ENCODE results near the gene ARL8A. TPM values are rescaled to one million over a fixed set of nuclear protein-coding genes. Genes with fewer than 3 reads are reported as not detected.

ARL8A gene
- total RNA-seq, 1 donor from 2014 or later: 12.5 TPM

- Histone ChIP-seq H3K4me3 (ENCODE audit: low read length in 3 of 3) (no peak overlapping the region), H3K36me3 (ENCODE audit: control insufficient read depth in 3 of 3, insufficient read depth in 3 of 3, low read length in 3 of 3) (no peaks in the 10 kb centered on the region), H3K4me1 (ENCODE audit: control insufficient read depth in 3 of 3, insufficient read depth in 3 of 3, low read length in 3 of 3) (no peaks in the 10 kb centered on the region), H3K9ac (ENCODE audit: low read depth in 1 of 3, low read length in 3 of 3) (no peak overlapping the region), H3K27me3 (ENCODE audit: control insufficient read depth in 3 of 3, insufficient read depth in 3 of 3, low read length in 3 of 3) (no peaks in the 10 kb centered on the region), H3K9me3 (ENCODE audit: control insufficient read depth in 3 of 3, low read length in 3 of 3) (no peaks in the 10 kb centered on the region), H3K27ac (ENCODE audit: low read depth, low read length) (no peak overlapping the region)
Observed at GRCh38 chr1:202085682-202086373, 58.7 kb downstream of the ARL8A start.

- H3K27me3 ChIP-seq (ENCODE audit: control insufficient read depth in 3 of 3, insufficient read depth in 3 of 3, low read length in 3 of 3): no peaks in the 10 kb centered on the region
- no peak overlapping the region for H3K27ac ChIP-seq (ENCODE audit: low read depth, low read length)
- no peaks in the 10 kb centered on the region for H3K36me3 ChIP-seq (ENCODE audit: control insufficient read depth in 3 of 3, insufficient read depth in 3 of 3, low read length in 3 of 3)
- H3K9me3 ChIP-seq (ENCODE audit: control insufficient read depth in 3 of 3, low read length in 3 of 3): no peaks in the 10 kb centered on the region
- H3K4me3 ChIP-seq (ENCODE audit: low read length in 3 of 3): no peak overlapping the region
- H3K9ac ChIP-seq (ENCODE audit: low read depth in 1 of 3, low read length in 3 of 3): no peak overlapping the region
- no peaks in the 10 kb centered on the region for H3K4me1 ChIP-seq (ENCODE audit: control insufficient read depth in 3 of 3, insufficient read depth in 3 of 3, low read length in 3 of 3)
Observed at GRCh38 chr1:202084791-202085681, 59.5 kb downstream of the ARL8A start.

Small RNA genes lying within 50 kb of the gene (small RNA-seq; reads per million reads assigned to genes)
- not detected for gene CRIP1P3

Other genes with a start within 250 kb of the ARL8A start
- 15.1 TPM for gene LMOD1, start 198.2 kb downstream of the ARL8A start, total RNA-seq
- gene TIMM17A, start 189.2 kb downstream of the ARL8A start, total RNA-seq: 25.1 TPM
- 14.6 TPM for gene RNPEP, start 162.1 kb downstream of the ARL8A start, total RNA-seq
- not detected for gene ELF3, start 134.2 kb downstream of the ARL8A start, total RNA-seq
- gene GPR37L1, start 21.8 kb downstream of the ARL8A start, total RNA-seq: under 0.01 TPM
- 0.52 TPM for gene PTPN7, start 15.9 kb upstream of the ARL8A start, total RNA-seq
- gene LGR6, start 49.1 kb upstream of the ARL8A start, total RNA-seq: 0.52 TPM
- gene UBE2T, start 197.2 kb upstream of the ARL8A start, total RNA-seq: 11.5 TPM
- 73.6 TPM for gene PPP1R12B, start 204.0 kb upstream of the ARL8A start, total RNA-seq

Data from skeletal muscle tissue (tissue), 5 donors.